ENCODE data around the gene NAT9. TPM values are rescaled to one million over a fixed set of nuclear protein-coding genes. Genes with fewer than 3 reads are reported as not detected.

The NAT9 gene
- total RNA-seq, 1 donor from 2014 or later: 66.9 TPM

DNA sequence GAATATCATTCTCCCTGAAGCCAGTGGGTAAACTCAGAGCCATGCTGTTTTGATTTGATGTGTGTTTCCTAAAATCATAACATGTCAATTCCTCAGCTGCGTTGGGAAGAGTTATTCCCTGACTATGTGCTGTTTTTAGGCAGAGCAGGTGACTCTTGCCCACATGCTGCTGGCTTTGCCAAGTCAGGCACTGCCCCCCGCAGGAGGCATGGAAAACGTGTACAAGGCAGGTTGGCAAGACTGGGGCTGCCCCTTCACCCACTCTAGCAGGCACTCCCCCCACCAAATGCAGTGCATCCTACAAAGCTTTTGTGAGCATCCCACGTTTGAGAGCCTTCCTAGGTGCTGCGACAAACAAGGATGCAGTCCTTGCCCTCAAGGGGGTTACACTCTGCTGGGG, 38.3 kb upstream of the NAT9 start:
- no peaks in the 10 kb centered on the region for H3K27me3 Mint-ChIP-seq (ENCODE audit: low read depth)
- TF ChIP-seq, protein P1, sequence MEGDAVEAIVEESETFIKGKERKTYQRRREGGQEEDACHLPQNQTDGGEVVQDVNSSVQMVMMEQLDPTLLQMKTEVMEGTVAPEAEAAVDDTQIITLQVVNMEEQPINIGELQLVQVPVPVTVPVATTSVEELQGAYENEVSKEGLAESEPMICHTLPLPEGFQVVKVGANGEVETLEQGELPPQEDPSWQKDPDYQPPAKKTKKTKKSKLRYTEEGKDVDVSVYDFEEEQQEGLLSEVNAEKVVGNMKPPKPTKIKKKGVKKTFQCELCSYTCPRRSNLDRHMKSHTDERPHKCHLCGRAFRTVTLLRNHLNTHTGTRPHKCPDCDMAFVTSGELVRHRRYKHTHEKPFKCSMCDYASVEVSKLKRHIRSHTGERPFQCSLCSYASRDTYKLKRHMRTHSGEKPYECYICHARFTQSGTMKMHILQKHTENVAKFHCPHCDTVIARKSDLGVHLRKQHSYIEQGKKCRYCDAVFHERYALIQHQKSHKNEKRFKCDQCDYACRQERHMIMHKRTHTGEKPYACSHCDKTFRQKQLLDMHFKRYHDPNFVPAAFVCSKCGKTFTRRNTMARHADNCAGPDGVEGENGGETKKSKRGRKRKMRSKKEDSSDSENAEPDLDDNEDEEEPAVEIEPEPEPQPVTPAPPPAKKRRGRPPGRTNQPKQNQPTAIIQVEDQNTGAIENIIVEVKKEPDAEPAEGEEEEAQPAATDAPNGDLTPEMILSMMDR (conservative IDR thresholded peaks at IDR 0.05): no peak
- H3K4me3 Mint-ChIP-seq: no peak overlapping the region
- peaks cover 23% of the 10 kb centered on the region for H3K4me1 Mint-ChIP-seq
- no peak overlapping the region for H3K27ac Mint-ChIP-seq (ENCODE audit: unreplicated experiment)
- H3K36me3 Mint-ChIP-seq (ENCODE audit: low read depth): no peaks in the 10 kb centered on the region
- H3K9me3 Mint-ChIP-seq: no peaks in the 10 kb centered on the region
- no peak for DNase-seq (ENCODE audit: low read depth, low spot score)

DNA sequence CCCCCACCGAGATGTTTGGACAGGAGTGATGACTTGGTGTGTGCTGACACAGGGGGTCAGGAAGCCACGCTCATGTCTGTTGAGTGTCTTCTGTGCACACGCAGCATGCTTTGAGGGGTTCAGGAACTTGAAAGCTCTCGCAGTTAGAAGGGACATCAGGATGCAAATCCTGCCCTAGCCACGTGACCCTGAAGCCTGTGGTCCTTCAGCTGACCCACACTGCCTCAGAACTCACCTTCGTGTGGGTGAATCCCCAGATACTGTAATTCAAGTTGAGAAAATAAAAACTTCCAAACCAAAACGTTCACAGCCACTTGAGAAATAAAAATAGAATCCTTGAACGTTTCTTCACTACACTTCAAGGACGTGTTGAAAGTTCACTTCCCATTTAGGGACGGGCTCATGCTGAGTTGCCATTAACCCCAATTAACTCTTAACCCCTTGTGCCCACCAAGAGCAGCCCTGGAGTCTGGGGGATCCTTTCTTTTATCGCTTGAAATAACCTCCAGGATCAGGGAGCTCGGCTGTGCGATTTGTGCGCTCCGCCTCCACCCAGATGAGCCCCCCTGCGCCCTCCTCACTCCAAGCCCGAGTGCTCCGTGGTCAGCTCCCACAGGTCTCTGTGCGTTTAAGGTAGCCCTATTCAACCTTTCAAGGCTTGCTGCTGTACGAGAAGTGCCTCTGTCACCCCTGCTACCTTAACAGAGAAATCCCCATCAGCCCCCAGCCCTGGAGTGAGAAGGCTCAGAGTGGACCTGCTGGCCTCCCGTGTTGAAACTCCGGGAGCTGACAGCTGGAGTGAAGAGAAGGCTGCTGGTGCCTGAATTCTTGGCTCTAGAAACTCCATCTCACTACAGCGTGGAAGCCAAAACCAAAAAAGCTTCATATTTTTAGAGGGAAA, 36.2 kb upstream of the NAT9 start:
- Mint-ChIP-seq H3K4me3 (no peak overlapping the region), H3K9me3 (no peaks in the 10 kb centered on the region), H3K27me3 (ENCODE audit: low read depth) (no peaks in the 10 kb centered on the region), H3K4me1 (peaks cover 20% of the 10 kb centered on the region), H3K27ac (ENCODE audit: unreplicated experiment) (no peak overlapping the region), H3K36me3 (ENCODE audit: low read depth) (no peaks in the 10 kb centered on the region)
- TF ChIP-seq, protein P1 (conservative IDR thresholded peaks at IDR 0.05): no peak
- DNase-seq (ENCODE audit: low read depth, low spot score): no peak

DNA sequence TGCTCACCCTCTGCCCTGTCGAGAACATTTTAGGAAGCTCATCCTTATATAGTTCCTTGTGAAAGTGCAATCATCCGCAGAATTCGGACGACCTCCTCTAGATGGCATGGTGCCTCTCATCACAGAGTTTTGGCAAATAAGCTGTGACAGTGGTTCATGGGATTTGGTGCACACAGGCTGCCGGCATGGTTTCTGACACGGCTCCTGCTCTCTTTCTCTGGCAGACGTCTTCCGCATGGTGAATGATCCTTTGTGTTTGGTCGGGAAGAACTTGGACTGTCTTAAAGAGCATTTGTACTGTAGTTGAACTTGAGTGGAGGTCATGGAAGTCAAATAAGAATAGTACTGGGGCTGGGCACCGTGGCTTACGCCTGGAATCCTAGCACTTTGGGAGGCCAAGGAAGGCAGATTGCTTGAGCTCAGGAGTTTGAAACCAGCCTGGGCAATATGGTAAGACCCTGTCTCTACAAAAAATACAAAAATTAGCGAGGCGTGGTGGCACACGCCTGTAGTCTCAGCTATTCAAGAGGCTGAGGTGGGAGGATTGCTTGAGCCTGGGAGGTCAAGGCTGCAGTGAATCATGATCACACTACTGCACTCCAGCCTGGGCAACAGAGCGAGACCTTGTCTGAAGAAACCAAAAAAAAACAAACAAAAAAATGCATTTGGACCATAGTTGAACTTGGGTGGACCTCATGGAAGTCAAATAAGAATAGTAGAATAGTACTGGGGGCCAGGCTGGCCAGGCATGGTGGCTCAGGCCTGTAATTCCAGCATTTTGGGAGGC, 34.7 kb upstream of the NAT9 start:
- H3K27me3 Mint-ChIP-seq (ENCODE audit: low read depth): no peaks in the 10 kb centered on the region
- H3K27ac Mint-ChIP-seq (ENCODE audit: unreplicated experiment): no peak overlapping the region
- no peaks in the 10 kb centered on the region for H3K36me3 Mint-ChIP-seq (ENCODE audit: low read depth)
- TF ChIP-seq, protein P1 (conservative IDR thresholded peaks at IDR 0.05): no peak
- H3K9me3 Mint-ChIP-seq: no peaks in the 10 kb centered on the region
- peaks cover 20% of the 10 kb centered on the region for H3K4me1 Mint-ChIP-seq
- no peak for DNase-seq (ENCODE audit: low read depth, low spot score)
- H3K4me3 Mint-ChIP-seq: peak overlapping the region; percentile 0

DNA sequence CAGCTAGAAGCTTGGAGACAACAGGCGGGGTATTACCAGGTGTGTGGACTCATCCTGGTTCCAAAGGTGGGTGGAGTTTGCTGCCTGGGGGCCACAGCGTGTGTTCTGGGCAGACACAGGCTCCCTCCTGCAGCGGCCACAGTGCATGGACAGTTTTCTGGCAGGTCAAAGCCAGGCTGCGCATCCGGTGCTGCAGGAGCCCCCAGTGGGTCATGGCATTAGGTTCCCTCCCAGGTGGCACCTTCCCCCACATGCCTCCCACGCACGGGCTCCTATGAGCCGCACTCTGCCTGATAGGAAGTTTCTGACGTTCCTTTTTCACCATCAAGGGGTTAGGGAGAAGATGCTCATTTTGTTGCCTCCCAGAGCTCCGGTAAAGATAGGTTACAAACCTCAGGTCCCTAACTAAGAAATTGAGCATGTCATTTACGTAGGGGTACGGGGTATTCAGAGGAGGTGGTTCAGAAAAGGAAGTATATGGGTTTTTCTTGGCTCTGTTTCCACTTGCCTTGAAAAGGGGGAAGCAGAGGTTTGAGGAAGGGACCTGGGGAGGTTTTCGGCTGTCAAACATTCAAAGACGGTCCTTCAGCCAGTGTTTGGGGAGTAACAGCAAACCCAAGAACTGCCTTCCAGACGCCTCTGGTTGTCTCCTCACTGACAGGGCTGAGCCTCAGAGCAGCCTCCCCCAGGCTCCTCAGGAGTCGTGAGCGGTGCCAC, 32.7 kb upstream of the NAT9 start:
- no peaks in the 10 kb centered on the region for H3K27me3 Mint-ChIP-seq (ENCODE audit: low read depth)
- no peaks in the 10 kb centered on the region for H3K9me3 Mint-ChIP-seq
- H3K27ac Mint-ChIP-seq (ENCODE audit: unreplicated experiment): no peak overlapping the region
- peaks cover 20% of the 10 kb centered on the region for H3K4me1 Mint-ChIP-seq
- DNase-seq (ENCODE audit: low read depth, low spot score): no peak
- no peak overlapping the region for H3K4me3 Mint-ChIP-seq
- TF ChIP-seq, protein P1 (conservative IDR thresholded peaks at IDR 0.05): no peak
- H3K36me3 Mint-ChIP-seq (ENCODE audit: low read depth): no peaks in the 10 kb centered on the region

DNA sequence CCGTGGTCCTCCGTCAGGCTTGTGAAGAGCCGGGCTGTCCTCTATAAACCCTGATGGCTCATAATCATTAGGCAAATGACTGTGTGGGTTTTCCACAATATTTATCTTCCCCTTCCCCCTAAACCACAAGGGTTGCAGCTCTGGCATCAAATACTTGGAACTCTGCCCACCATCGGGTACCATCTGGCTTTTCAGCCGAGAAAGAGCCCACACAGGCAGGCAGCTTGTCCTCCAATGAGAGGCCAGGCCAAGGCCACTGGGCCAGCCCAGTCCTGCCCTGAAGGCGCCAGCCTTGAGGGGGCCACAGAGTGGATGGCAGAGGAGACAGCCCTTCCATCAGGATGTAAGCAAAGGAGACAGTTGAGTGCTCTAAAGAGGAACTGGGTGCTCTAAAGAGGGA, 31.8 kb upstream of the NAT9 start:
- Mint-ChIP-seq H3K4me1 (peaks cover 16% of the 10 kb centered on the region), H3K9me3 (no peaks in the 10 kb centered on the region), H3K27me3 (ENCODE audit: low read depth) (no peaks in the 10 kb centered on the region), H3K27ac (ENCODE audit: unreplicated experiment) (no peak overlapping the region), H3K4me3 (no peak overlapping the region), H3K36me3 (ENCODE audit: low read depth) (no peaks in the 10 kb centered on the region)
- no peak for DNase-seq (ENCODE audit: low read depth, low spot score)
- TF ChIP-seq, protein P1 (conservative IDR thresholded peaks at IDR 0.05): no peak
